NCI-H1694 treated with DMSO at 0.1 percent for 48 hours (cell line): Measurements from ENCODE around the gene ALG3.
A peak's percentile ranks its signal among the peaks of the same experiment; 100 is the strongest.

ENCODE experiments used
- DNase-seq: peaks from one replicate; lab custom pipeline; 2025; lab: John Stamatoyannopoulos, UW

The ALG3 gene

GRCh38 chr3:184235381-184236032 is 13.3 kb downstream of the ALG3 start:
- DNase-seq, result peak; percentile 61

GRCh38 chr3:184234671-184235380 is 13.9 kb downstream of the ALG3 start:
- DNase-seq, result no peak

DNA sequence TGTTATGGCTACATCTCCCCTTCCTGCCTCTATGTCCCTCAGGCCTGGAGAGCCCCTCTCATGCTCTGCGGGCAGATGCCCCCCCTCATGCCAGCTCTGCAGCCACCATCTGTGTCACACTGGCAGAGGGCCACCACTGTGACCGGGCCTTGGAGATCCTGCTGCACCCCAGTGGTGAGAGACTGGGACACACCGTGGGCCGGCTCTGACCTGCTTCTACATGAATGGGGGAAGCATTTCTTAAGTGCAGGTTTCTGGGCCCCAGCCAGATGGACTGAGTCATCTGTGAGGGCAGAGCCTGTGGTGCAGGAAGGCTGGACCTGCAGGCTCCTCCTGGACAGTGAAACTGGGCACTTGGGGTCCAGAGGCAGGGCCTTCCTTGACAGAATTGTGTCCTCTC is 14.5 kb downstream of the ALG3 start:
- no peak for DNase-seq

DNA sequence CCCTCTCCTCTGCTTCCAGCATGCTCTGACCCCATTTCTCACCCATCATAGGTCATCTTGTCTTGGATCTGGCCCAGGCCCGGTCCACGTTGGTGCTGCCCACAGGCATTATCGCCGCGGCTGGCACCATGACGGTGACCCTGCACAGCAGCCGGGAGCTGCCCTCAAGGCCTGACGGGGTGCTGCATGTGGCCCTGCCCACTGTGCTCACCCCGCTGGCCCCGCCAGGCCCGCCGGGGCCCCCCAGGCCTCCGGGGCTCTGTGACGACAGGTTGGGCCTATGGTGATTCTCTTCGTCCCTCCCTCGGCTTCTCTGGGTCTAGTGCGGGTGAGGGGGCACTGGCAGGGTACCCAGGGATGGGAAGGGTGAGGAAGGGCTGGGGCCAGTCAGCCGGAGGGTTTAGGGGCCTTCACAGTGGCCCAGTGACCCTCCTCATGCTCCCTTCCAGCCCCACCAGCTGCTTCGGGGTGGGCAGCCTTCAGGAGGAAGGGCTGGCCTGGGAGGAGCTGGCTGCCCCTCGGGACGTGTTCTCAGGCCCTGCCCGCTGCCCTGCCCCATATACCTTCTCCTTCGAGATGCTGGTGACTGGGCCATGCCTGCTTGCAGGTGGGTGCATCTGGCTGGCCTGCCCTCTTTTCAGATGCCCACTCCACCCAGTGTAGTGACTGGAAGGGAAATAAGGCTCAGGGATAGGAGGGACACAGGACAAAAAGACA is 15.5 kb downstream of the ALG3 start:
- DNase-seq, result no peak

DNA sequence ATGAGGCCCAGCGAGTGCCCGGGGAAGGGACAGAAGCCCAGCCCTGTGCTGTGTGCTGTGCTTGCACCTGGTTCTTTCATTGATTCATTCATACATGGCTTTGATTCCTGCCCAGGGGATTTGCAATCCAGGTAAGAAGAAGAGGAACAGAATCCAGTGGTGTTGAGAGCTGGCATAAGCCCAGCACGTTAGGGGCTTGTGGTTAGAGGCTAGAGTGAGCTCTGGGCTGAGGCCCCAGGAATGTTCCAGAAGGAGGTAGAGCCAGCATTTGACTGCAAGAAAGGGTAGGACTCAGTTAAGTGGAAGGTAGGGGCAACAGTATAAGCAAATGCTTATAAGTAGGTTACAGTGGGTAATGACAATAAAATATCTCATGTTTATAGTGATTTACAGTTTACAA is 17.1 kb downstream of the ALG3 start:
- DNase-seq, result no peak

DNA sequence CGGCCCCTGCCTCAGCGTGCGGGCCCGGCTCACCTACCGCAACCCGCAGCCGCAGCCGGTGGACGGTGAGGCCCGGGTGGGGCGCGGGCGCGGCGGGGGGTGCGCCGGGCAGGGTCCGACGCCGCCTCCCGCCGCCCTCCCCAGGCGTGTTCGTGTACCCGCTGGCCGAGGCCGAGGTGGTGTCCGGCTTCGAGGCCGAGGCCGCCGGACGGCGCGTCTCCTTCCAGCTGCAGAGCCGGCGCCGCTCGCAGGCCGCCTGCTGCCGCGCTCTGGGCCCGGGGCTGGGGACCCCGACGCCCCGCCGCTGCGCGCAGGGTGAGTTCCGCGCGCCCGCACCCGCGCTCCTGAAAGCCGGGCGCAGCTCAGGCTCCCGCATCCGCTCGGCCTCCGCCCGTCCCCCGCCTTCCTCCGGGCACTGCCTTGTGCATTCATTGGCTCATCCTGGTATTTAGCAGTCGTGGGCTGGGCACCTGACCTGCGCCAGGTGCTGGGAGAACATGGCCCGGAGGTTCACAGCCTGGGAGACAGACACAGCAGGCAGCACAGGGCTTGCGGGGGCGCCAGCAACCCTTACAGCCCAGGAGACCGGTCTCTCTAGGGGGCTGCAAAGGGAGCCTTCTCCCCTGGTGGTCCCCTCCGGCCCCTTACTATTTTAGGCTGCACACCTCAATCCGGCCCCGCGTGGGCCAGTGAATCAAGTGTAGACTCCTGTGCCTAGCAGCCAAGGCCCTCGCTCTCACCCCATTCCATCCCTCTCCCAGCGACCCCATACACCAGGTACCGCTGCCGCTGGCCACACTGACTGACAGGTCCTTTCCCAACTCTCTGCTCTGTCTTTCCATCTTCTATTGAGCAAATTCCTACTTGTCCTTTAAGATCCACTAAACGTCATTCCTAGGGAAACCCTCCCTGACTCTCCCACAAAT is 17.9 kb downstream of the ALG3 start:
- DNase-seq, result no peak

GRCh38 chr3:184230081-184230602 is 18.6 kb downstream of the ALG3 start:
- DNase-seq, result no peak

- peak; percentile 66 for DNase-seq
Measured at GRCh38 chr3:184229394-184230080, 19.2 kb downstream of the ALG3 start, which contains the start of gene VWA5B2. Gene VWA5B2 (plus strand): TSS chr3:184229585. CDS start chr3:184230529, 944 bp downstream.

DNA sequence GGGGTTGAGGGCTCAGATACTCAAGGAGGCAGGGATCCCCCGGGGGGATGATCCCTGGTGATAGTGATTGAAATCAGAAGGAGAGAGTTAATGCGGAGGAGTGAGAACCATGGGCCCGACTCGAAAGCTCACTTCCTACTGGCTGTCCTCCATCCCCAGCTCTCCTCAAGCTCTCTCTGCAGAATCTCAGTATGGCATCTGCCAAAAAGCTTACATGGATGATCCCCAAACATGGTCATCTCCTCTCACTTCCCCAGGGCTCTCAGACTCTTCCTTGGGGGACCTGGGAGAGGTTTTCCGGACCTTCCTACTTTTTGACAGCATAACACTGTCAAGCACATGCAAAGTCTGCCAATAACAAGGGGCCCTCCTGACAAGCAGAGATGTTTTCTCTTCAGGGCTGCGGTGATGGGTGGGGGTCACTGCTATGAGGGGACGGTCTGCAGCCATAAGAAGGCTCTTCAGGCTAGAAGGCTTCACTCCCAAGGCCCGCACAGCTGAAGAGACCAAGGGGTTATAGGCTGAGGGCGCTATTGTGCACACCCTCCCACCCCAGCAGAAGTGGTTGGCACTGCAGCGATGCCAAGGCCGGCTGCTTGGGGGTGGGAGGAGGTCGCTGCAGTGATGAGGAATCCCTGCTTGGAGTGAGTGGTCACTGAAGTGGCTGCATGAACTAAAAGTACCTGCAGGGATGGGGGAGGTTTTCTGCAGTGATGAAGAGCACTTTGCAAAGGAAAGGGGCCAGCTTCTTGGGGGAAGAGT is 20.2 kb downstream of the ALG3 start:
- DNase-seq, result no peak

GRCh38 chr3:184227481-184227935 is 21.3 kb downstream of the ALG3 start:
- peak; percentile 40 for DNase-seq

GRCh38 chr3:184223946-184224345 is 24.8 kb downstream of the ALG3 start:
- no peak for DNase-seq

DNA sequence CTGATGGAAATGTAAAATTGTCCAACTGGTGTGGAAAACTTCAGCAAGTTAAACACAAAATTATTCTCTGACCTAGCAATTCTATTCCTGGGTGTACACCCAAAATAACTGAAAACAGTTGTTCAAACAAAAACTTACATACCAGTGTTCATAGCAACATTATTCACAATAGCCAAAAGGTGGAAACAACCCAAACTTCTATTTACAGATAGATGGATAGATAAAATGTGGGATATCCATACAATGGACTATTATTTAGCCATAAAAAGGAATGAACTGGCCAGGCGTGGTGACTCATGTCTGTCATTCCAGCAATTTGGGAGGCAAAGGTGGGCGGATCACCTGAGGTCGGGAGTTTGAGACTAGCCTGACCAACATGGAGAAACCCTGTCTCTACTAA is 26.2 kb downstream of the ALG3 start:
- no peak for DNase-seq

DNA sequence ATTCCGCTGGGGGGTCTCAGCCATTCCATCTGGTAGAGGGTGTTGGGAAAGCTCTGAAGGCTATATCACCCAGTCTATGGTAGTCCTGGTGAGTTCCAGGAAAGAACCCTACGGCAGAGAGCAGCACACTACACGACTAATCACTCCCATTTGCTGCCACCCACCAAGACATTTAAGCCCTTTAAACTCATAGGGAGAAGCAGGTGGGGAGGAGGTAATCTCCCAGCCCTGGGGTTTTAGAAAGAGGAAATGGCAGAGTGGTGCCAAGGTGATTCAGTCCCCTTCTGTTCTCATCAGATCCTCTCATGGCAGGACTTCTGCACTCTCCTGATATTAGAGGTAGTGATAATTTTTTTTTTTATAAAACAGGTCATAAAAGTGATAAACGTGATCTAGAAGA is 29.9 kb downstream of the ALG3 start:
- DNase-seq, result no peak

DNA sequence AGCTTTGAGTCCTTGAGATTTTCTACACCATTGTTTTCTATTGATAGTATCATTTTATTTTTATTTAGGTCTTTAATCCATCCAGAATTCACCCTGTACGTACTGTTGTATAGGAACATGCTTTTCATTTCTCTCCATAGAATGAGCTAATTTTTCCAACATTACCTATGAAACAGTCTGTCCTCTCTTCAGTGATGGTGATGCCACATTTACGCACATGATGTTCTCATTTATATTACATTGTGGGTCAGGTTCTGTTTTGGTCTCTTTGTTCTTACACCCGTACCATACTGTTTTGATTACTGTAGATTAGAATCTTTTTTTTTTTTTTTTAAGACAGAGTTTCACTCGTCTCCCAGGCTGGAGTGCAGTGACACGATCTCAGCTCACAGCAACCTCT is 37.0 kb downstream of the ALG3 start:
- no peak for DNase-seq

- no peak for DNase-seq
Measured at GRCh38 chr3:184211297-184211696, 37.5 kb downstream of the ALG3 start.

GRCh38 chr3:184209146-184209923 is 39.4 kb downstream of the ALG3 start:
- DNase-seq, result no peak

- DNase-seq, result no peak
Measured at GRCh38 chr3:184203526-184203925, 45.2 kb downstream of the ALG3 start.

GRCh38 chr3:184200825-184201224 is 47.9 kb downstream of the ALG3 start:
- DNase-seq, result no peak

GRCh38 chr3:184198509-184198908 is 50.3 kb downstream of the ALG3 start:
- DNase-seq, result no peak
